Neural cell (in vitro differentiated cells): ENCODE data around the gene KCNJ4. TPM values are rescaled to one million over a fixed set of nuclear protein-coding genes. Genes with fewer than 3 reads are reported as not detected.
"Not testable (repeated sequence)": the region's sequence is repeated elsewhere in the genome, so short reads cannot be mapped to it uniquely, and the experiment has no call there.

Experiments
- H2AFZ ChIP-seq: fragments of 200-600, 300-800 bp; sonication (generic), shearing (Covaris generic); 2 replicates; pipeline ENCODE4 v1.6.0; 2014; ENCODE audit warnings: low read depth, mild to moderate bottlenecking, antibody characterized with exemption, low read length, moderate library complexity
- H3F3A ChIP-seq: fragments of 200-600 bp; shearing (Covaris generic); 2 replicates; pipeline ENCODE4 v1.6.1; 2016; ENCODE audit warnings: mild to moderate bottlenecking, moderate library complexity, mixed read lengths, antibody characterized with exemption, low read length; ENCODE audit not compliant: insufficient read depth, poor library complexity, severe bottlenecking
- H3K27ac ChIP-seq: fragments of 200-600, 300-800 bp; sonication (generic), shearing (Covaris generic); 2 replicates; pipeline ENCODE4 v1.5.1; 2014; ENCODE audit warnings: mild to moderate bottlenecking, low read length, moderate library complexity
- H3K27me3 ChIP-seq: fragments of 300-800, 200-600 bp; sonication (generic), shearing (Covaris generic); 2 replicates; pipeline ENCODE4 v1.6.0; 2014; ENCODE audit warnings: mild to moderate bottlenecking, low read depth, low read length, moderate library complexity; ENCODE audit not compliant: insufficient read depth
- H3K36me3 ChIP-seq: fragments of 300-800, 200-600 bp; sonication (generic), shearing (Covaris generic); 2 replicates; pipeline ENCODE4 v1.5.1; 2014; ENCODE audit warnings: mild to moderate bottlenecking, antibody characterized with exemption, low read length, moderate library complexity; ENCODE audit not compliant: insufficient read depth
- H3K4me2 ChIP-seq: fragments of 300-800, 200-600 bp; sonication (generic), shearing (Covaris generic); 2 replicates; pipeline ENCODE4 v1.6.0; 2014; ENCODE audit warnings: mild to moderate bottlenecking, low read length
- H3K4me3 ChIP-seq: fragments of 300-800, 200-600 bp; sonication (generic), shearing (Covaris generic); 2 replicates; pipeline ENCODE4 v1.5.1; 2014; ENCODE audit warnings: mild to moderate bottlenecking, low read length, moderate library complexity
- H3K79me2 ChIP-seq: fragments of 200-600 bp; shearing (Covaris generic); replicated peaks from 2 replicates; pipeline ENCODE4 v1.6.0; 2014; ENCODE audit warnings: mild to moderate bottlenecking, low read length, moderate library complexity; ENCODE audit not compliant: insufficient read depth
- H3K9ac ChIP-seq: fragments of 300-800, 200-600 bp; sonication (generic), shearing (Covaris generic); 2 replicates; pipeline ENCODE4 v1.6.1; 2016; ENCODE audit warnings: mild to moderate bottlenecking, low read length, mixed read lengths
- H3K9me2 ChIP-seq: fragments of 200-600 bp; shearing (Covaris generic); 2 replicates; pipeline ENCODE4 v1.6.1; 2016; ENCODE audit warnings: mild to moderate bottlenecking, low read length, mixed read lengths; ENCODE audit not compliant: insufficient read depth
- H3K9me3 ChIP-seq: fragments of 200-600, 300-800 bp; sonication (generic), shearing (Covaris generic); 2 replicates; pipeline ENCODE4 v1.6.1; 2016; ENCODE audit warnings: mild to moderate bottlenecking, mixed run types, low read length, moderate library complexity, mixed read lengths
- H4K20me1 ChIP-seq: fragments of 200-600 bp; shearing (Covaris generic); 2 replicates; pipeline ENCODE4 v1.6.1; 2016; ENCODE audit warnings: mild to moderate bottlenecking, mixed run types; ENCODE audit not compliant: insufficient read depth
- EP300 ChIP-seq: fragments of 450-650 bp; conservative IDR thresholded peaks from 2 replicates; pipeline ENCODE4 v1.6.1; 2014; ENCODE audit warnings: antibody characterized with exemption, mild to moderate bottlenecking, moderate library complexity; ENCODE audit not compliant: poor library complexity, severe bottlenecking
- EZH2 ChIP-seq: fragments of 200-600, 300-800 bp; shearing (Covaris generic), sonication (generic); IDR thresholded peaks from 2 replicates; pipeline ENCODE4 v1.6.1; 2014; ENCODE audit warnings: antibody characterized with exemption, low read length, borderline replicate concordance, mild to moderate bottlenecking; ENCODE audit not compliant: insufficient read depth, poor library complexity, severe bottlenecking
- MXI1 ChIP-seq: fragments of 450-650 bp; conservative IDR thresholded peaks from 2 replicates; pipeline ENCODE4 v1.6.1; 2014; ENCODE audit warnings: antibody characterized with exemption, mild to moderate bottlenecking; ENCODE audit not compliant: poor library complexity, severe bottlenecking
- POLR2AphosphoS5 ChIP-seq: IDR thresholded peaks from 2 replicates; pipeline ENCODE4 v1.6.1; 2012
- RAD21 ChIP-seq: fragments of 450-650 bp; conservative IDR thresholded peaks from 2 replicates; pipeline ENCODE4 v1.6.1; 2014; ENCODE audit warnings: antibody characterized with exemption, mild to moderate bottlenecking, moderate library complexity
- SMC3 ChIP-seq: fragments of 450-650 bp; conservative IDR thresholded peaks from 2 replicates; pipeline ENCODE4 v1.6.1; 2014; ENCODE audit warnings: antibody characterized with exemption, mild to moderate bottlenecking, moderate library complexity; ENCODE audit not compliant: poor library complexity
- TAF1 ChIP-seq: IDR thresholded peaks from 2 replicates; pipeline ENCODE4 v1.6.1; 2012; ENCODE audit warnings: low read depth
- polyA plus RNA-seq: library from polyadenylated mRNA; depleted of rRNA; stranded (reverse); fragments of >200 nt; gene quantifications from 2 replicates; pipeline ENCODE4 v1.2.3, GENCODE V29; 2014
- TF ChIP-seq, protein P1 (sequence below): fragments of 450-650 bp; IDR thresholded peaks from 2 replicates; pipeline ENCODE4 v1.5.1; 2014; ENCODE audit warnings: antibody characterized with exemption, mild to moderate bottlenecking, moderate library complexity; ENCODE audit not compliant: poor library complexity, severe bottlenecking
- TF ChIP-seq, protein P2 (sequence below): IDR thresholded peaks from 2 replicates; pipeline ENCODE4 v1.6.1; 2012; ENCODE audit warnings: borderline replicate concordance

The KCNJ4 gene
- polyA plus RNA-seq, 1 donor from 2014 or later = 1.7 TPM

DNA sequence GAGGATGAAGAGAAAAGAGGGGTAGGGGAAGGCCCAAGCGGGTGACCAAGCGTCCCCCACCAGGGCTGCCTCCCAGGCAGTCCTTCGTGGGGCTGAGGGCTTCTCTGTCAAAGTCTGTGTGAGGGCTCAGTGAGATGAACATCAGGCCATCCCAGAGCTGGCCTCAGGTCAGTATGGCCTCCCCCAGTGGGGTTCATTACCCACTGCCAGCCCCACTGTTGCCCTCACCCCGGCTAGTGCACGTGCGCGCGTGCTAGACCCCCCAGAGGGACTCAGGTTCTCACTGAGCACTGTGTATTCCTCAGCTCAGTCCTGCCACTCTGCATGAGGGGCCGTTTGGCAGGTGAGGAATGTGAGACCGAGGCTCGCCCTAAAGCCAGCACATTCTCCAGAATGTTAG, 16.2 kb upstream of the KCNJ4 start:
- Histone ChIP-seq H3K27me3 (peaks cover 22% of the 10 kb centered on the region), H3K9me3 (no peaks in the 10 kb centered on the region), H3F3A (no peaks in the 10 kb centered on the region), H3K27ac (no peak overlapping the region), H3K79me2 (no peaks in the 10 kb centered on the region), H4K20me1 (no peaks in the 10 kb centered on the region), H3K4me2 (no peak overlapping the region), H3K36me3 (no peaks in the 10 kb centered on the region), H2AFZ (no peak overlapping the region), H3K9me2 (no peaks in the 10 kb centered on the region), H3K9ac (no peak overlapping the region), H3K4me3 (no peak overlapping the region)
- TF ChIP-seq, protein P1, sequence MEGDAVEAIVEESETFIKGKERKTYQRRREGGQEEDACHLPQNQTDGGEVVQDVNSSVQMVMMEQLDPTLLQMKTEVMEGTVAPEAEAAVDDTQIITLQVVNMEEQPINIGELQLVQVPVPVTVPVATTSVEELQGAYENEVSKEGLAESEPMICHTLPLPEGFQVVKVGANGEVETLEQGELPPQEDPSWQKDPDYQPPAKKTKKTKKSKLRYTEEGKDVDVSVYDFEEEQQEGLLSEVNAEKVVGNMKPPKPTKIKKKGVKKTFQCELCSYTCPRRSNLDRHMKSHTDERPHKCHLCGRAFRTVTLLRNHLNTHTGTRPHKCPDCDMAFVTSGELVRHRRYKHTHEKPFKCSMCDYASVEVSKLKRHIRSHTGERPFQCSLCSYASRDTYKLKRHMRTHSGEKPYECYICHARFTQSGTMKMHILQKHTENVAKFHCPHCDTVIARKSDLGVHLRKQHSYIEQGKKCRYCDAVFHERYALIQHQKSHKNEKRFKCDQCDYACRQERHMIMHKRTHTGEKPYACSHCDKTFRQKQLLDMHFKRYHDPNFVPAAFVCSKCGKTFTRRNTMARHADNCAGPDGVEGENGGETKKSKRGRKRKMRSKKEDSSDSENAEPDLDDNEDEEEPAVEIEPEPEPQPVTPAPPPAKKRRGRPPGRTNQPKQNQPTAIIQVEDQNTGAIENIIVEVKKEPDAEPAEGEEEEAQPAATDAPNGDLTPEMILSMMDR = no peak
- TF ChIP-seq TAF1 = no peak
- TF ChIP-seq MXI1 = no peak
- no peak for TF ChIP-seq EP300
- TF ChIP-seq, protein P2, sequence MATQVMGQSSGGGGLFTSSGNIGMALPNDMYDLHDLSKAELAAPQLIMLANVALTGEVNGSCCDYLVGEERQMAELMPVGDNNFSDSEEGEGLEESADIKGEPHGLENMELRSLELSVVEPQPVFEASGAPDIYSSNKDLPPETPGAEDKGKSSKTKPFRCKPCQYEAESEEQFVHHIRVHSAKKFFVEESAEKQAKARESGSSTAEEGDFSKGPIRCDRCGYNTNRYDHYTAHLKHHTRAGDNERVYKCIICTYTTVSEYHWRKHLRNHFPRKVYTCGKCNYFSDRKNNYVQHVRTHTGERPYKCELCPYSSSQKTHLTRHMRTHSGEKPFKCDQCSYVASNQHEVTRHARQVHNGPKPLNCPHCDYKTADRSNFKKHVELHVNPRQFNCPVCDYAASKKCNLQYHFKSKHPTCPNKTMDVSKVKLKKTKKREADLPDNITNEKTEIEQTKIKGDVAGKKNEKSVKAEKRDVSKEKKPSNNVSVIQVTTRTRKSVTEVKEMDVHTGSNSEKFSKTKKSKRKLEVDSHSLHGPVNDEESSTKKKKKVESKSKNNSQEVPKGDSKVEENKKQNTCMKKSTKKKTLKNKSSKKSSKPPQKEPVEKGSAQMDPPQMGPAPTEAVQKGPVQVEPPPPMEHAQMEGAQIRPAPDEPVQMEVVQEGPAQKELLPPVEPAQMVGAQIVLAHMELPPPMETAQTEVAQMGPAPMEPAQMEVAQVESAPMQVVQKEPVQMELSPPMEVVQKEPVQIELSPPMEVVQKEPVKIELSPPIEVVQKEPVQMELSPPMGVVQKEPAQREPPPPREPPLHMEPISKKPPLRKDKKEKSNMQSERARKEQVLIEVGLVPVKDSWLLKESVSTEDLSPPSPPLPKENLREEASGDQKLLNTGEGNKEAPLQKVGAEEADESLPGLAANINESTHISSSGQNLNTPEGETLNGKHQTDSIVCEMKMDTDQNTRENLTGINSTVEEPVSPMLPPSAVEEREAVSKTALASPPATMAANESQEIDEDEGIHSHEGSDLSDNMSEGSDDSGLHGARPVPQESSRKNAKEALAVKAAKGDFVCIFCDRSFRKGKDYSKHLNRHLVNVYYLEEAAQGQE = no peak
- TF ChIP-seq EZH2 = no peak
- TF ChIP-seq POLR2AphosphoS5 = no peak
- TF ChIP-seq RAD21 = no peak
- no peak for TF ChIP-seq SMC3

- not testable (repeated sequence) for H3K36me3 ChIP-seq, H3K9me3 ChIP-seq, H4K20me1 ChIP-seq, H2AFZ ChIP-seq, H3K9me2 ChIP-seq, H3K27ac ChIP-seq, H3K79me2 ChIP-seq, H3K9ac ChIP-seq, H3F3A ChIP-seq, H3K4me2 ChIP-seq, H3K4me3 ChIP-seq
- peaks cover 22% of the 10 kb centered on the region for H3K27me3 ChIP-seq
Measured at GRCh38 chr22:38470179-38470578, 15.2 kb upstream of the KCNJ4 start.

GRCh38 chr22:38469306-38469781, 14.3 kb upstream of the KCNJ4 start:
- no peak overlapping the region for H2AFZ ChIP-seq
- H3K4me3 ChIP-seq = no peak overlapping the region
- no peak overlapping the region for H3K27ac ChIP-seq
- no peaks in the 10 kb centered on the region for H3K36me3 ChIP-seq
- H3K4me2 ChIP-seq = no peak overlapping the region
- H3F3A ChIP-seq = no peaks in the 10 kb centered on the region
- H3K9me2 ChIP-seq = no peaks in the 10 kb centered on the region
- H3K27me3 ChIP-seq = peaks cover 22% of the 10 kb centered on the region
- H3K9me3 ChIP-seq = no peaks in the 10 kb centered on the region
- H3K9ac ChIP-seq = no peak overlapping the region
- TF ChIP-seq SMC3 (no peak), POLR2AphosphoS5 (no peak), EZH2 (no peak), RAD21 (no peak), EP300 (no peak), TAF1 (no peak), MXI1 (no peak)
- TF ChIP-seq, protein P2 = no peak
- TF ChIP-seq, protein P1 = no peak
- no peaks in the 10 kb centered on the region for H3K79me2 ChIP-seq
- no peaks in the 10 kb centered on the region for H4K20me1 ChIP-seq
